ENCODE data around the gene TRIM3.

TRIM3 gene

DNA sequence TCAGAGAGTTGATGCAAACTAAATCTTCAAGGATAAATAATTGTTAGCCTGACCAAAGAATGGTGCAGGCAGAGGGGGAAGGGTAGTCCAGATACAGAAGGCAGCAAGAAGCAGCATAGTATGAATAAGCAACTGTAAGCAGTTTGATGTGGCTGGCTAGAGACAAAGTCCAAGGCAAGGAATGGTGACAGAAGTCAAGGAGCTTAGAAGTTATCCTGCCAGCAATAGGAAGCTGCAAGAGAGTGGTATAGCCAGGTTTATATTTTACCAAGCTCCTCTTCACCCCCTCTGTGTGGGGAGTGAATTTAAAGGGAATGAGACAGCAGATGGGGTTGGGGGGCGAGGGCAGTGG is 14.7 kb downstream of the TRIM3 start:
- no peaks in the 10 kb centered on the region for H3K9me3 ChIP-seq (ENCODE audit: control insufficient read depth in 1 of 2, low read length in 2 of 2)
- no peak overlapping the region for H3K4me3 ChIP-seq (ENCODE audit: low read depth in 1 of 2, low read length in 2 of 2)
- peaks cover 36 to 68% of the 10 kb centered on the region in 2 donors for H3K36me3 ChIP-seq (ENCODE audit: control insufficient read depth in 1 of 2, insufficient read depth in 2 of 2, low read length in 2 of 2)
- peaks cover 20 to 23% of the 10 kb centered on the region in 2 donors for H3K4me1 ChIP-seq (ENCODE audit: control insufficient read depth in 1 of 2, insufficient read depth in 2 of 2, low read length in 2 of 2)
- no peaks in the 10 kb centered on the region for H3K27me3 ChIP-seq (ENCODE audit: control insufficient read depth in 1 of 2, insufficient read depth in 2 of 2, low read length in 2 of 2)
- no peak overlapping the region for H3K27ac ChIP-seq (ENCODE audit: low read depth, low read length)
- H3K9ac ChIP-seq (ENCODE audit: low read depth in 1 of 2, low read length in 2 of 2), result no peak overlapping the region

DNA sequence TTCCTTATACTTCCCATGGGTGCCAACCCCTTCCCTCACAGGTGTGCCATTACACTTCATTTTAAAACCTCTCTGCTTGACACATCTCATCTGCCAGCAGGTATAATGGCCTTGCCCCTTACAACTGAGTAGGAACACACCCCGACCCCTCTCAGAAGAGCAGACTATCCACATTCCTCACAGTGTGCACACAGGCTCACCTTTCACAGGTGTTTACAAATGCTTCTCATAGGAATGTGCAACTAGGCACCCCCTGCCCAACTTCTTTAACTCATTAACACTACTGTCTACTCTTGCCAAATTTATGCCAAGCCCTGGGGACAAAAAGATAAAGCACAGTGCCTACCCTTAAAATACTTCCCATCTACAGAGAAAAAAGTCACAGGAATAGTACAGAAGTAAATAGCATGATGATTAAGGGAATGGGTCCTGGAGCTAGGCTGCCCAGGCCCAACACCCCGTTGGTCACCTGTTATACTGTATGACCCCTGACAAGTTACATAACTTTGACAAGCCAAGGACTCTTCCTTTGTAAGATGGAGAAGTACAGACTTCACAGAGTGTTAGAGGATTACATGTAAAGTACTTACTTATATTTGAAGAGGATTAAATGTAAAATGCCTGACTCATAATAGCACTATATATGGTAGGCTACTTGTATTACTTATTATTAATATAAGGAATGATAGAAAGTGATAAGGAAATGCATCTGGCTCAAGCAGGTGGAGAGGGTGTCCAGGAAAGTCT is 15.2 kb downstream of the TRIM3 start:
- Histone ChIP-seq H3K27me3 (ENCODE audit: control insufficient read depth in 1 of 2, insufficient read depth in 2 of 2, low read length in 2 of 2) (no peaks in the 10 kb centered on the region), H3K36me3 (ENCODE audit: control insufficient read depth in 1 of 2, insufficient read depth in 2 of 2, low read length in 2 of 2) (peaks cover 31 to 68% of the 10 kb centered on the region in 2 donors), H3K27ac (ENCODE audit: low read depth, low read length) (no peak overlapping the region), H3K9ac (ENCODE audit: low read depth in 1 of 2, low read length in 2 of 2) (no peak overlapping the region), H3K4me3 (ENCODE audit: low read depth in 1 of 2, low read length in 2 of 2) (no peak overlapping the region), H3K9me3 (ENCODE audit: control insufficient read depth in 1 of 2, low read length in 2 of 2) (no peaks in the 10 kb centered on the region), H3K4me1 (ENCODE audit: control insufficient read depth in 1 of 2, insufficient read depth in 2 of 2, low read length in 2 of 2) (peaks cover 20% of the 10 kb centered on the region in 2 donors)

DNA sequence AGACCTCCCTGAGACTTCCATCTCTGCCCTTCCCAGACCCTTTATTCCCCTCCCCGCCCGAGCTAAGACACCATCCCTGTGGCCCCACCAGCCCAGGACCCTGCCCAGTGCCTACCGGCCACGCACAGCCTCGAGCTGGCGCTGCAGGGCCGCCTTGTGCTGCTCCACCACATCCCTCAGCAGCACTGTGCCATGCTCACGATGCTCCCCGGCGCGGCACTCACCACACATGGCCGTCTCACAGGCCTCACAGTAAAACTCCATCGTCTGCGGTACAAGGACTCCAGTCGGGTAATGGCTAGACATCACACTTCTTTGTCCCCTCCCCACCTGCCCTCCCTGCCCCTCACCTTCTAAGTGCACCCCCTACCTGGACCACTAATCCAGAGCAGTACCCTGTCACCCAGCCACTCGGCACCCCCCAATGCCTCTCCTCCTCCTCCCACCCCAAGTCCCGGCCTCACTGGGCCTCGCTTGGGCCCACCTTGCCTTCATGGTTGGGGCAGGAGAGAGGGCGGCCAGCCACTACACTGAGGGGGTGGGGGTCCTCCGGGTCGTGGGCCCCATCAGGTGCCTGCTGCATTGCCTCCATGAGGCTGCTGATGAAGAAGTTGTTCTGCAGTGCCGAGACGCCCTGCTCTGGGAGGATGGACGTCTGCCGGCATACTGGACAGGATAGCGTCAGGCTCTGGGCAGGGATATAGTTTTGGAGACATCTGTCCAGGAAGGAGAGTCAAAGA is 16.0 kb downstream of the TRIM3 start:
- peaks cover 32 to 73% of the 10 kb centered on the region in 2 donors for H3K36me3 ChIP-seq (ENCODE audit: control insufficient read depth in 1 of 2, insufficient read depth in 2 of 2, low read length in 2 of 2)
- no peak overlapping the region for H3K9ac ChIP-seq (ENCODE audit: low read depth in 1 of 2, low read length in 2 of 2)
- peaks cover 18 to 20% of the 10 kb centered on the region in 2 donors for H3K4me1 ChIP-seq (ENCODE audit: control insufficient read depth in 1 of 2, insufficient read depth in 2 of 2, low read length in 2 of 2)
- H3K4me3 ChIP-seq (ENCODE audit: low read depth in 1 of 2, low read length in 2 of 2), result no peak overlapping the region
- no peaks in the 10 kb centered on the region for H3K27me3 ChIP-seq (ENCODE audit: control insufficient read depth in 1 of 2, insufficient read depth in 2 of 2, low read length in 2 of 2)
- H3K27ac ChIP-seq (ENCODE audit: low read depth, low read length), result no peak overlapping the region
- H3K9me3 ChIP-seq (ENCODE audit: control insufficient read depth in 1 of 2, low read length in 2 of 2), result no peaks in the 10 kb centered on the region

- peaks cover 18 to 20% of the 10 kb centered on the region in 2 donors for H3K4me1 ChIP-seq (ENCODE audit: control insufficient read depth in 1 of 2, insufficient read depth in 2 of 2, low read length in 2 of 2)
- H3K36me3 ChIP-seq (ENCODE audit: control insufficient read depth in 1 of 2, insufficient read depth in 2 of 2, low read length in 2 of 2), result peaks cover 35 to 80% of the 10 kb centered on the region in 2 donors
- H3K27ac ChIP-seq (ENCODE audit: low read depth, low read length), result no peak overlapping the region
- H3K27me3 ChIP-seq (ENCODE audit: control insufficient read depth in 1 of 2, insufficient read depth in 2 of 2, low read length in 2 of 2), result no peaks in the 10 kb centered on the region
- H3K9ac ChIP-seq (ENCODE audit: low read depth in 1 of 2, low read length in 2 of 2), result no peak overlapping the region
- H3K4me3 ChIP-seq (ENCODE audit: low read depth in 1 of 2, low read length in 2 of 2), result no peak overlapping the region
- no peaks in the 10 kb centered on the region for H3K9me3 ChIP-seq (ENCODE audit: control insufficient read depth in 1 of 2, low read length in 2 of 2)
These were observed 17.2 kb downstream of the TRIM3 start for GRCh38 chr11:6456361-6457073.

- Histone ChIP-seq H3K36me3 (ENCODE audit: control insufficient read depth in 1 of 2, insufficient read depth in 2 of 2, low read length in 2 of 2) (peaks cover 48 to 84% of the 10 kb centered on the region in 2 donors), H3K9ac (ENCODE audit: low read depth in 1 of 2, low read length in 2 of 2) (no peak overlapping the region), H3K27me3 (ENCODE audit: control insufficient read depth in 1 of 2, insufficient read depth in 2 of 2, low read length in 2 of 2) (no peaks in the 10 kb centered on the region), H3K9me3 (ENCODE audit: control insufficient read depth in 1 of 2, low read length in 2 of 2) (no peaks in the 10 kb centered on the region), H3K4me3 (ENCODE audit: low read depth in 1 of 2, low read length in 2 of 2) (no peak overlapping the region), H3K27ac (ENCODE audit: low read depth, low read length) (no peak overlapping the region), H3K4me1 (ENCODE audit: control insufficient read depth in 1 of 2, insufficient read depth in 2 of 2, low read length in 2 of 2) (peaks cover 17 to 18% of the 10 kb centered on the region in 2 donors)
These were observed 18.7 kb downstream of the TRIM3 start for GRCh38 chr11:6455070-6455469.

DNA sequence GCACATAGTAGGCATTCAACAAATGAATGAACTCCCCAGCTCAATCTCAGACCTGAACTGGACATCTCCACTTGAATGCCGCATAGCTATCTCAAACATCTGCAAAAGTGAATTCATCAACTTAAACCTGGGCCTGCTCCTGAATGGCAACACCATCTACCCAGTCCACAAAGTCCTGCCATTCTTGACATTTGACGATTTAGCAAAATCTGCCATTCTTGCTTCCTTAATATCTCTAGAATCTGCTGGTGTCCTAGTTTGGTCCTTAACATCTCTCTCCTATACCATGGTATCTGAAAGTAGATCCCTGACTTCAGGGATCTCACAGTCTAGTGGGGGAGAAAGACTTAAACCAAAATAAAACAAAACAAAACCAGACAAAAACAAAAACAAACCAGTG is 20.6 kb downstream of the TRIM3 start:
- Histone ChIP-seq H3K9ac (ENCODE audit: low read depth in 1 of 2, low read length in 2 of 2) (no peak overlapping the region), H3K4me1 (ENCODE audit: control insufficient read depth in 1 of 2, insufficient read depth in 2 of 2, low read length in 2 of 2) (no peaks in the 10 kb centered on the region), H3K9me3 (ENCODE audit: control insufficient read depth in 1 of 2, low read length in 2 of 2) (no peaks in the 10 kb centered on the region), H3K36me3 (ENCODE audit: control insufficient read depth in 1 of 2, insufficient read depth in 2 of 2, low read length in 2 of 2) (peaks cover 57 to 92% of the 10 kb centered on the region in 2 donors), H3K4me3 (ENCODE audit: low read depth in 1 of 2, low read length in 2 of 2) (no peak overlapping the region), H3K27me3 (ENCODE audit: control insufficient read depth in 1 of 2, insufficient read depth in 2 of 2, low read length in 2 of 2) (no peaks in the 10 kb centered on the region), H3K27ac (ENCODE audit: low read depth, low read length) (no peak overlapping the region)

- Histone ChIP-seq H3K27me3 (ENCODE audit: control insufficient read depth in 1 of 2, insufficient read depth in 2 of 2, low read length in 2 of 2) (no peaks in the 10 kb centered on the region), H3K4me1 (ENCODE audit: control insufficient read depth in 1 of 2, insufficient read depth in 2 of 2, low read length in 2 of 2) (no peaks in the 10 kb centered on the region), H3K36me3 (ENCODE audit: control insufficient read depth in 1 of 2, insufficient read depth in 2 of 2, low read length in 2 of 2) (peaks cover 54 to 83% of the 10 kb centered on the region in 2 donors), H3K27ac (ENCODE audit: low read depth, low read length) (no peak overlapping the region), H3K4me3 (ENCODE audit: low read depth in 1 of 2, low read length in 2 of 2) (no peak overlapping the region), H3K9ac (ENCODE audit: low read depth in 1 of 2, low read length in 2 of 2) (no peak overlapping the region), H3K9me3 (ENCODE audit: control insufficient read depth in 1 of 2, low read length in 2 of 2) (no peaks in the 10 kb centered on the region)
These were observed 21.5 kb downstream of the TRIM3 start for GRCh38 chr11:6452219-6452618.

- Histone ChIP-seq H3K9me3 (ENCODE audit: control insufficient read depth in 1 of 2, low read length in 2 of 2) (no peaks in the 10 kb centered on the region), H3K4me3 (ENCODE audit: low read depth in 1 of 2, low read length in 2 of 2) (no peak overlapping the region), H3K36me3 (ENCODE audit: control insufficient read depth in 1 of 2, insufficient read depth in 2 of 2, low read length in 2 of 2) (peaks cover 29 to 50% of the 10 kb centered on the region in 2 donors), H3K27me3 (ENCODE audit: control insufficient read depth in 1 of 2, insufficient read depth in 2 of 2, low read length in 2 of 2) (no peaks in the 10 kb centered on the region), H3K4me1 (ENCODE audit: control insufficient read depth in 1 of 2, insufficient read depth in 2 of 2, low read length in 2 of 2) (no peaks in the 10 kb centered on the region), H3K9ac (ENCODE audit: low read depth in 1 of 2, low read length in 2 of 2) (no peak overlapping the region), H3K27ac (ENCODE audit: low read depth, low read length) (no peak overlapping the region)
These were observed 25.2 kb downstream of the TRIM3 start for GRCh38 chr11:6448574-6448973.

GRCh38 chr11:6443269-6444003 is 30.3 kb downstream of the TRIM3 start:
- Histone ChIP-seq H3K9me3 (ENCODE audit: control insufficient read depth in 1 of 2, low read length in 2 of 2) (no peaks in the 10 kb centered on the region), H3K27ac (ENCODE audit: low read depth, low read length) (no peak overlapping the region), H3K4me1 (ENCODE audit: control insufficient read depth in 1 of 2, insufficient read depth in 2 of 2, low read length in 2 of 2) (peaks cover 0 to 5% of the 10 kb centered on the region in 2 donors), H3K27me3 (ENCODE audit: control insufficient read depth in 1 of 2, insufficient read depth in 2 of 2, low read length in 2 of 2) (no peaks in the 10 kb centered on the region), H3K4me3 (ENCODE audit: low read depth in 1 of 2, low read length in 2 of 2) (no peak overlapping the region), H3K36me3 (ENCODE audit: control insufficient read depth in 1 of 2, insufficient read depth in 2 of 2, low read length in 2 of 2) (peaks cover 0 to 4% of the 10 kb centered on the region in 2 donors), H3K9ac (ENCODE audit: low read depth in 1 of 2, low read length in 2 of 2) (no peak overlapping the region)
